Calu3 (cell line): Measurements from ENCODE around the gene SMAGP. TPM values are rescaled to one million over a fixed set of nuclear protein-coding genes. Genes with fewer than 3 reads are reported as not detected.
"Not testable (repeated sequence)": the region's sequence is repeated elsewhere in the genome, so short reads cannot be mapped to it uniquely, and the experiment has no call there.

Experiments used
- BruUV-seq: library from RNA; stranded (reverse); fragments of 400-500 nt; replicated peaks from 2 replicates; lab custom pipeline; 2021; lab: Mats Ljungman, UMichigan
- CTCF ChIA-PET: fragments of 300-600 bp; sonication (Branson Sonifier 250); formaldehyde crosslinking; loops from one replicate; lab custom pipeline; 2022; ENCODE audit warnings: antibody characterized with exemption; lab: Charles Lee
- DNase-seq: peaks from one replicate; pipeline ENCODE4 v3.0.0; 2022
- H3K27ac Mint-ChIP-seq: one replicate; pipeline ENCODE4 v1.8.0; 2022; ENCODE audit warnings: mixed read lengths; ENCODE audit not compliant: unreplicated experiment
- H3K27me3 Mint-ChIP-seq: one replicate; pipeline ENCODE4 v1.8.0; 2022; ENCODE audit warnings: mixed read lengths; ENCODE audit not compliant: unreplicated experiment
- H3K36me3 Mint-ChIP-seq: one replicate; pipeline ENCODE4 v1.8.0; 2022; ENCODE audit warnings: mild to moderate bottlenecking, moderate library complexity, mixed read lengths; ENCODE audit not compliant: insufficient read depth, unreplicated experiment
- H3K4me1 Mint-ChIP-seq: one replicate; pipeline ENCODE4 v1.8.0; 2022; ENCODE audit warnings: mild to moderate bottlenecking, low read depth, mixed read lengths; ENCODE audit not compliant: unreplicated experiment
- H3K4me3 Mint-ChIP-seq: one replicate; pipeline ENCODE4 v1.8.0; 2022; ENCODE audit warnings: mild to moderate bottlenecking, low read depth, moderate library complexity, mixed read lengths; ENCODE audit not compliant: unreplicated experiment
- H3K9me3 Mint-ChIP-seq: one replicate; pipeline ENCODE4 v1.8.0; 2022; ENCODE audit warnings: low read depth, mixed read lengths; ENCODE audit not compliant: unreplicated experiment
- CTCF ChIP-seq: fragments of 200-600 bp; IDR thresholded peaks from one replicate; pipeline ENCODE4 v1.8.0; 2022; ENCODE audit warnings: antibody characterized with exemption; ENCODE audit not compliant: unreplicated experiment
- intact Hi-C: fragments of 100-400 bp; cut with micrococcal nuclease; formaldehyde crosslinking; loops from one replicate; pipeline ENCODE4 v1.10.0; 2022; ENCODE audit not compliant: unreplicated experiment
- total RNA-seq: library from RNA; stranded (reverse); gene quantifications from 2 replicates; pipeline ENCODE4 v1.2.3, GENCODE V29; 2022

Gene SMAGP
- total RNA-seq, 1 experiment from 2014 or later, result 60.9 TPM

DNA sequence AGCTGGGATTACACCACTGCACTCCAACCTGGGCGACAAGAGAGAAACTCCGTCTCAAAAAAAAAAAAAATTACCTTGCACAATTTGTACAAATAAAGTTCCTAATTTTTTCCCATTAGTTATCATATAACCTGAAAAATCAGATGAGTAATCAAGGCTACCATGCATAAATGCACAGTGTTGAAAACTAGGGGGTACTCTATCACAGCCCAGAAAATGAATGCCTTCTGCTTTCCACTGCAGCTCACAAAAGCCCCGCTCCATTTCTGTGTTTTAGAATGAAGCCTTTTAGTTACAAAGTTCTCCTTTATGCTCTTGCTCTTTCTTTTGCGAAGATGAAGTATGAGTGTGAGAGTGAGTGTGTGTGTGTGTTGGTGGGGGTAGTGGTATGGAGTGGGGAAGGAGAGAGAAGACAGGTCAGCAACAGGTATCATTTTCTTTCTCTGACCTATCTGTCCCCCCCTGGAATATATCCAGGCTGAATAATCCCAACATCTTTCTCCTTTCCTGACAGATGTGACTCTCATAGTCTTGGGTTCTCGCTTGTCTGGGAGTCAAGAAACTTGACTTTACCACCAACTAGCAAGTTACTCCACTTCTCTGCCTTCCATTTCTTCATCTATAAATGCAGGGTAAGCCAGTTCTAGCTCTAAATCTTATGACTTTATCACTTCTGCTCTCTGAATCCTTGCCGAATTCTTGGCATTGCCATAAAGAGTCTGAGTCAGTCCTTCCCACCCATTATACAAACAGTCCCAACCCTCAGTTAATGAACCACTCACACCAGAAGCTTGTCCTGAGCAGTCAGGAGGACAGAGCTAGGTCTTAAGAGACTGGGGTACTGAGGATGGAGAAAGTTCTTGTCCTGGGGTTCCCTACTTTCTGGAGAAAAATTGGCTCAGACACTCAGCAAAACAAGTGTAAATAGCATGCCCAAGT lies 37.7 kb upstream of the SMAGP start:
- Mint-ChIP-seq H3K27me3 (no peaks in the 10 kb centered on the region), H3K4me3 (peak overlapping the region; percentile 44), H3K4me1 (peaks cover 16% of the 10 kb centered on the region), H3K9me3 (no peaks in the 10 kb centered on the region), H3K36me3 (peaks cover 9% of the 10 kb centered on the region), H3K27ac (peak overlapping the region; percentile 97)
- BruUV-seq, result no TSS peak
- intact Hi-C loops, result loop anchor here (5.0 kb wide), 1 partner anchor 41 kb away; no protein-coding TSS in a partner anchor
- CTCF ChIA-PET, result interaction anchor here (0.7 to 1.8 kb wide), 7 partner anchors 9 to 54 kb away, joined by 3 to 11 read pairs (median 4); partner anchors contain the start of gene SMAGP
- DNase-seq, result peak; percentile 50
- no peak for TF ChIP-seq CTCF

GRCh38 chr12:51306507-51306906 lies 36.3 kb upstream of the SMAGP start:
- CTCF ChIA-PET, result interaction anchor here (1.5 kb wide), 1 partner anchor 15 kb away, joined by 4 read pairs; no protein-coding TSS in a partner anchor
- no TSS peak for BruUV-seq

DNA sequence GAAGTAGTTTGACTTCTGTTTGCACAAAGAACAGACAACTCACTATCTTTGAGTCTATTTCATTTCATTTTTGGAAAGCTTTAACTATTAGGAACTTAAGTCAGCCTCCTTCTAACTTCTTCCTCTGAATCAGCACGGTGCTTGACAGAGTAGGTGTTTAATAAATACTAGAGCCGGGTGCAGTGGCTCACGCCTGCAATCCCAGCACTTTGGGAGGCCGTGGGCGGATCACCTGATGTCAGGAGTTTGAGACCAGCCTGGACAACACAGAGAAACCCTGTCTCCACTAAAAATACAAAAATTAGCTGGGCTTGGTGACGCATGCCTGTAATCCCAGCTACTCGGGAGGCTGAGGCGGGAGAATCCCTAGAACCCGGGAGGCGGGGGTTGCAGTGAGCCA lies 30.6 kb upstream of the SMAGP start:
- H3K9me3 Mint-ChIP-seq, H3K4me1 Mint-ChIP-seq, DNase-seq, BruUV-seq, H3K36me3 Mint-ChIP-seq, H3K27ac Mint-ChIP-seq, intact Hi-C loops, H3K4me3 Mint-ChIP-seq, H3K27me3 Mint-ChIP-seq: not testable (repeated sequence)
- CTCF ChIA-PET, result interaction anchor here (0.6 kb wide), 1 partner anchor 24 kb away, joined by 3 read pairs; no protein-coding TSS in a partner anchor

More at GRCh38 chr12:51306507-51306906, 36.3 kb upstream of the SMAGP start:
- Mint-ChIP-seq H3K4me3 (no peak overlapping the region), H3K9me3 (no peaks in the 10 kb centered on the region), H3K27me3 (no peaks in the 10 kb centered on the region), H3K27ac (no peak overlapping the region), H3K36me3 (peaks cover 9% of the 10 kb centered on the region), H3K4me1 (peaks cover 16% of the 10 kb centered on the region)
- TF ChIP-seq CTCF, result no peak
- intact Hi-C loops, result loop anchor here (5.0 kb wide), 1 partner anchor 39 kb away; no protein-coding TSS in a partner anchor
- no peak for DNase-seq

GRCh38 chr12:51295651-51296050 lies 25.4 kb upstream of the SMAGP start:
- Mint-ChIP-seq H3K27ac (no peak overlapping the region), H3K9me3 (no peaks in the 10 kb centered on the region), H3K4me1 (no peaks in the 10 kb centered on the region), H3K4me3 (no peak overlapping the region), H3K36me3 (no peaks in the 10 kb centered on the region), H3K27me3 (no peaks in the 10 kb centered on the region)
- DNase-seq, result no peak
- TF ChIP-seq CTCF, result no peak
- BruUV-seq, result no TSS peak
- intact Hi-C loops, result no loop called here
- CTCF ChIA-PET, result no interaction called here

DNA sequence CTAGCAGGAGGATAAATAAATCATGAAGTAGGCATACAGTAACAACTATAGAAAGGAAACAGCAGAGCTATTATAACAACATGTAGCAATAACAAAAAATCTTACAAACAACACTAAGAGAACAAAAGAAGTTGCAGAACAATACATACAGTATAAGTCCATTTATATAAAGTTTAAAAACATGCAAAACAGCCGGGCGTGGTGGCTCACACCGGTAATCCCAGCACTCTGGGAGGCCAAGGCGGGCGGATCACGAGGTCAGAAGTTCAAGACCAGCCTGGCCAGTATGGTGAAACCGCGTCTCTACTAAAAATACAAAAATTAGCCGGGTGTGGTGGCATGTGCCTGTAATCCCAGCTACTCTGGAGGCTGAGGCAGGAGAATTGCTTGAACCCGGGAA lies 23.9 kb upstream of the SMAGP start:
- H3K9me3 Mint-ChIP-seq, BruUV-seq, DNase-seq, H3K4me1 Mint-ChIP-seq, H3K4me3 Mint-ChIP-seq, H3K27me3 Mint-ChIP-seq, H3K36me3 Mint-ChIP-seq, H3K27ac Mint-ChIP-seq, intact Hi-C loops: not testable (repeated sequence)
- CTCF ChIA-PET, result interaction anchor here (1.3 kb wide), 1 partner anchor 47 kb away, joined by 3 read pairs; no protein-coding TSS in a partner anchor
